ENCODE data around the gene RAB12. TPM values are rescaled to one million over a fixed set of nuclear protein-coding genes. Genes with fewer than 3 reads are reported as not detected.

Gene RAB12, protein sequence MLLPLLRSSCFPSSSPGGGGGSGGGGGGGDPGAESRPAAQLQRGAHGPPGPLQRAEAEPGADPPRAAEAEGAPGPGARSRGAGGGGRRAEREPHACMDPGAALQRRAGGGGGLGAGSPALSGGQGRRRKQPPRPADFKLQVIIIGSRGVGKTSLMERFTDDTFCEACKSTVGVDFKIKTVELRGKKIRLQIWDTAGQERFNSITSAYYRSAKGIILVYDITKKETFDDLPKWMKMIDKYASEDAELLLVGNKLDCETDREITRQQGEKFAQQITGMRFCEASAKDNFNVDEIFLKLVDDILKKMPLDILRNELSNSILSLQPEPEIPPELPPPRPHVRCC
- polyA plus RNA-seq (2013, experiment 1 of 2): 25.0 TPM
- 24.3 TPM for polyA plus RNA-seq (2013, experiment 2 of 2)

DNA sequence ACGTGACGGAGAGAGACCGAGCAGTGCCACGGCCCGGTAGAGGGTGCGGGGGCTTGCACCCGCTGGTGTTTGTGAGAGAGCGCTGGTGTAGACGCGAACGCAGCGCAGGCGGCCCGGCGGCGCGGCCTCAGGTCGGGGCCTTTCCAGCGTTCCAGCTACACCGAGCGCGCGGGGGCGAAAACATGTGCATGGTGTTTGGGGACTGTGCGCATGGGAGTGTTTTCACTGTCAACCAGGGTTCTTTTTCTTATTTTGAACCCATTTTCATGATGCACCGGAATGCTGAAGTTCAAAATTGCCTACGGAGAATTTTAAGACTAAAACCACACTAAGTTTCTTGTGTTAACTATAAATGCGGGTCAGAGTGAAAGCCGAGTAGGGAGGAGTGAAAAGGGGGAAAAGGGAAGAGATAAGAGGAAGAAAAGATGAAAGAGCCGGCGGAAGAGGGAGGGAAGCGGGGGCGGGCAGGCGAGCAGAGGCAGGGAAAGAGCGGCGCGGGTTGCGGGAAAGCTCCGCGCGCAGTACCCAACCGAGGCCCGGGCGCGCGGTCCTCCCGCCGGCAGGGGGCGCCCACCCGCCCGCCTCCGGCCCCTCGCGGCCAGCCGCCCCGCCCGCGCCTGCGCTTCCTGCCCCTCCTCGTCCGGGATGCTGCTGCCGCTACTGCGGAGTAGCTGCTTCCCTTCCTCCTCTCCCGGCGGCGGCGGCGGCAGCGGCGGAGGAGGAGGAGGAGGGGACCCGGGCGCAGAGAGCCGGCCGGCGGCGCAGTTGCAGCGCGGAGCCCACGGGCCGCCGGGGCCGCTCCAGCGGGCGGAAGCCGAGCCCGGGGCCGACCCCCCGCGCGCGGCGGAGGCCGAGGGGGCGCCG, at the start of gene RAB12:
Gene RAB12, plus strand, starts transcription at position 643 of the 864 bp plus-strand sequence. Its CDS starts 3 bp downstream, at position 646.
- no peak within 1 kb of the TSS for H2BK15ac ChIP-seq (replicated peaks; ENCODE audit: low read depth)
- no peaks in the 10 kb centered on the region for H3K27me3 ChIP-seq (ENCODE audit: insufficient read depth, low read length, poor library complexity)
- H3K23ac ChIP-seq (ENCODE audit: low read length): peak within 1 kb of the TSS; percentile 53
- no peak within 1 kb of the TSS for H2AK5ac ChIP-seq (ENCODE audit: low read length)
- no CpG with 5 or more reads among the region's 95 CpGs for WGBS (ENCODE audit: extremely low coverage, insufficient coverage, low lambda C conversion rate)
- H3K4me3 ChIP-seq (ENCODE audit: low read length): peak within 1 kb of the TSS; percentile 58
- H3K4ac ChIP-seq (ENCODE audit: low read depth, low read length): peak within 1 kb of the TSS; percentile 99
- H3K4me1 ChIP-seq (ENCODE audit: control insufficient read depth, low read depth, low read length): peaks cover 2% of the 10 kb centered on the region
- peak within 1 kb of the TSS; percentile 73 for H3K4me2 ChIP-seq (ENCODE audit: low read length)
- peaks cover 40% of the 10 kb centered on the region for H3K79me2 ChIP-seq (ENCODE audit: control insufficient read depth, insufficient read depth, low read length)
- peak within 1 kb of the TSS; percentile 94 for H4K8ac ChIP-seq (ENCODE audit: low read depth, low read length)
- peak within 1 kb of the TSS; percentile 95 for H3K18ac ChIP-seq (ENCODE audit: low read length)
- peak; percentile 92 for DNase-seq
- H2BK120ac ChIP-seq (ENCODE audit: low read depth, low read length): no peak within 1 kb of the TSS
- H3K9ac ChIP-seq (ENCODE audit: low read length): peak within 1 kb of the TSS; percentile 76
- peak within 1 kb of the TSS; percentile 34 for H3K27ac ChIP-seq (ENCODE audit: low read depth, low read length)
- peak within 1 kb of the TSS; percentile 22 for H2BK5ac ChIP-seq (ENCODE audit: low read length)
- peak within 1 kb of the TSS; percentile 85 for H3K56ac ChIP-seq (ENCODE audit: low read length)
- H3K36me3 ChIP-seq (ENCODE audit: control insufficient read depth, insufficient read depth, low read length): no peaks in the 10 kb centered on the region
- no peak within 1 kb of the TSS for H4K5ac ChIP-seq (ENCODE audit: low read length)
- H3K79me1 ChIP-seq (ENCODE audit: low read length): no peaks in the 10 kb centered on the region

DNA sequence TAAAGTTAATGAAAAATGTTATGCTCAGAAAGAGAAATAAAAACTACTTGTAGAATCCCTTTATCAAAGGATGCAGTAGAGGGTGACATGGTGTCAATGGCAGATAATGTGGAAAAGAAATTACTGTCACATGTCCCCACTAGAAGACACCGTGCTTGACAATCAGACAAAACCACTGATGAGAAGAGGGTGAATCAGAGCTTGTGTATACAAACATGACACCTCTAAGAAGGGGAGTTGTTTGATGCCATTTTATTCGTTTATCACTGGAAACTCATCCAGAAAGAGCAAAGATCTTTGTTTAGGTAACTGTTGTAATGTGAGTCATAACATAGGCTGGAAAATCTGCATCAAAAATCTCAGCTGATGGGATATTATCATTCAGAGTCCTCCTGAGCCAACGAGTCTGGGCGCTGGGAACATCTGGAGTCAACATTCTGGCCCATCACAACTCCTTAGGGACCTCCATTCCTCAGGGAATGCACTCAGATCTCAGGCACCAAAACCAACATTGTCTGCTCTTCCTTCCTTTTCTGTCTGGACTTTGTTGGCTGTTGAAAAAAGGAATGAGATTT, 49.5 kb upstream of the RAB12 start:
- WGBS (ENCODE audit: extremely low coverage, insufficient coverage, low lambda C conversion rate): no CpG with 5 or more reads among the region's 4 CpGs
- no peak overlapping the region for H3K4ac ChIP-seq (ENCODE audit: low read depth, low read length)

DNA sequence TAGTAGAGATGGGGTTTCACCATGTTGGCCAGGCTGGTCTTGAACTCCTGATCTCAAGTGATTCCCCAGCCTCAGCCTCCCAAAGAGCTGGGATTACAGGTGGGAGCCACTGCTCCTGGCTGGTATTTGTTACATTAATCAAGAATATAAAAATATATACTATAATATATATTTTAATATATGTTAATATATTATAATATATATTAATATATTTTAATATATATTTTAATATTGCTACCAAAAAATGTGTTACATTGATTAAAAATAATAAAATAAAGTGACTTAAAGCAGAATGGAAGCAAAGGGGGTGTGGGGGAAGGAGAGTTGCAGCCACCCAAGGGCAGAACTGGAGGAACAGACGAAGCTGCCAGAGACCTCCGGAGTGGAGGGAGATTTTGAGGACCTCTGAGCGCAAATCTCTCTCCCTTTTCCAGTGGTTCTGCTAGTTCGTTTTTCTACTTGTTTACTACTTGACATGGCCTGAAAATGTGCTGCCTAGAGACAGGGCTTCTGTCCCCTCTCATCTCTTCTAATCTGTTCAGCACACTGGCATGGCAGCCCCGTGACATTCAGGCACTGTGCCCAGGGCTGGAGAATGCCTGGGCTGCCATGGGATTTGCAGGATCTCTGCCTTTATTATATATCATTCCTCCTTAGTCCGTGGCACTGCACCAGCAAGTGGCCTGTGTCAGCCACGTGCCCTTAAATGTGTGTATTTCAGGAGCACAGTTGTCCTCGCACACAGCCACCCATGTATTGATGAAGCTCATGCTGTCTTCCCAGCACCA, 47.9 kb upstream of the RAB12 start:
- H2BK5ac ChIP-seq (ENCODE audit: low read length): no peak overlapping the region
- no peak overlapping the region for H4K8ac ChIP-seq (ENCODE audit: low read depth, low read length)
- H3K9ac ChIP-seq (ENCODE audit: low read length): no peak overlapping the region
- no CpG with 5 or more reads among the region's 8 CpGs for WGBS (ENCODE audit: extremely low coverage, insufficient coverage, low lambda C conversion rate)
- H3K4me2 ChIP-seq (ENCODE audit: low read length): no peak overlapping the region
- H3K23ac ChIP-seq (ENCODE audit: low read length): no peak overlapping the region
- H3K27ac ChIP-seq (ENCODE audit: low read depth, low read length): no peak overlapping the region
- no peak overlapping the region for H2BK15ac ChIP-seq (replicated peaks; ENCODE audit: low read depth)
- H3K4me1 ChIP-seq (ENCODE audit: control insufficient read depth, low read depth, low read length): no peaks in the 10 kb centered on the region
- H3K27me3 ChIP-seq (ENCODE audit: insufficient read depth, low read length, poor library complexity): no peaks in the 10 kb centered on the region
- no peak overlapping the region for H3K4me3 ChIP-seq (ENCODE audit: low read length)
- no peak overlapping the region for H4K5ac ChIP-seq (ENCODE audit: low read length)
- no peak overlapping the region for H3K56ac ChIP-seq (ENCODE audit: low read length)
- no peaks in the 10 kb centered on the region for H3K36me3 ChIP-seq (ENCODE audit: control insufficient read depth, insufficient read depth, low read length)
- no peak overlapping the region for H3K4ac ChIP-seq (ENCODE audit: low read depth, low read length)
- no peak overlapping the region for H2BK120ac ChIP-seq (ENCODE audit: low read depth, low read length)
- no peaks in the 10 kb centered on the region for H3K79me2 ChIP-seq (ENCODE audit: control insufficient read depth, insufficient read depth, low read length)
- H3K79me1 ChIP-seq (ENCODE audit: low read length): no peaks in the 10 kb centered on the region
- no peak for DNase-seq
- H2AK5ac ChIP-seq (ENCODE audit: low read length): no peak overlapping the region
- H3K18ac ChIP-seq (ENCODE audit: low read length): no peak overlapping the region

More for the DNA sequence above, 49.5 kb upstream of the RAB12 start:
- H3K4me3 ChIP-seq (ENCODE audit: low read length): no peak overlapping the region
- no peak overlapping the region for H2BK120ac ChIP-seq (ENCODE audit: low read depth, low read length)
- no peak overlapping the region for H4K5ac ChIP-seq (ENCODE audit: low read length)
- H3K27me3 ChIP-seq (ENCODE audit: insufficient read depth, low read length, poor library complexity): no peaks in the 10 kb centered on the region
- H2BK15ac ChIP-seq (replicated peaks; ENCODE audit: low read depth): no peak overlapping the region
- no peak overlapping the region for H2BK5ac ChIP-seq (ENCODE audit: low read length)
- no peaks in the 10 kb centered on the region for H3K79me1 ChIP-seq (ENCODE audit: low read length)
- no peak overlapping the region for H3K56ac ChIP-seq (ENCODE audit: low read length)
- no peaks in the 10 kb centered on the region for H3K36me3 ChIP-seq (ENCODE audit: control insufficient read depth, insufficient read depth, low read length)
- H3K9ac ChIP-seq (ENCODE audit: low read length): no peak overlapping the region
- no peaks in the 10 kb centered on the region for H3K4me1 ChIP-seq (ENCODE audit: control insufficient read depth, low read depth, low read length)
- no peak overlapping the region for H2AK5ac ChIP-seq (ENCODE audit: low read length)
- no peak overlapping the region for H4K8ac ChIP-seq (ENCODE audit: low read depth, low read length)
- no peak for DNase-seq
- no peak overlapping the region for H3K27ac ChIP-seq (ENCODE audit: low read depth, low read length)
- no peak overlapping the region for H3K23ac ChIP-seq (ENCODE audit: low read length)
- no peak overlapping the region for H3K4me2 ChIP-seq (ENCODE audit: low read length)
- H3K79me2 ChIP-seq (ENCODE audit: control insufficient read depth, insufficient read depth, low read length): no peaks in the 10 kb centered on the region
- no peak overlapping the region for H3K18ac ChIP-seq (ENCODE audit: low read length)

DNA sequence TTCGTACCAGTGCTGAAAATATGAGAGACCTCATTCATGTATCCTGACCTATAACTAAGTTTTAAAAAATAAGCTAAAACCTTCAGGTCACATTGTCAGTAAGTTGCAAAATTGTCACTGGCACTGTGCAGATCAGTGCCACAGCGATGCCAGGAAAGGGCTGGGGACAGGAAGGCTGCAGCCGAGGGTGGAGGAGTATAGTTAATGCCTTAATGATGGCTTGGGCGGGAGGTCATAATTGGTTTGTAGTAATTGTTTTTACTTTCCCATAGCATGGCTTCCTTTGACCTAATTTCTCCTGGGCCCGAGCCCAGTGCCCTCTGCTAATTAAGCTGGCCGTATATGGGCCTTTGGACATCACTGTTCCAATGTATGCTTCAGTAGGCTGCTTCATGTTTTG, 47.2 kb upstream of the RAB12 start:
- WGBS (ENCODE audit: extremely low coverage, insufficient coverage, low lambda C conversion rate): no CpG with 5 or more reads among the region's 6 CpGs
- Histone ChIP-seq H3K4me2 (ENCODE audit: low read length) (no peak overlapping the region), H3K18ac (ENCODE audit: low read length) (no peak overlapping the region), H2AK5ac (ENCODE audit: low read length) (no peak overlapping the region), H3K4ac (ENCODE audit: low read depth, low read length) (no peak overlapping the region), H3K23ac (ENCODE audit: low read length) (no peak overlapping the region), H3K56ac (ENCODE audit: low read length) (no peak overlapping the region), H3K27me3 (ENCODE audit: insufficient read depth, low read length, poor library complexity) (no peaks in the 10 kb centered on the region), H4K8ac (ENCODE audit: low read depth, low read length) (no peak overlapping the region), H2BK5ac (ENCODE audit: low read length) (no peak overlapping the region), H3K4me3 (ENCODE audit: low read length) (no peak overlapping the region), H2BK120ac (ENCODE audit: low read depth, low read length) (no peak overlapping the region), H3K4me1 (ENCODE audit: control insufficient read depth, low read depth, low read length) (no peaks in the 10 kb centered on the region), H3K79me2 (ENCODE audit: control insufficient read depth, insufficient read depth, low read length) (no peaks in the 10 kb centered on the region), H3K36me3 (ENCODE audit: control insufficient read depth, insufficient read depth, low read length) (no peaks in the 10 kb centered on the region), H4K5ac (ENCODE audit: low read length) (no peak overlapping the region), H2BK15ac (replicated peaks; ENCODE audit: low read depth) (no peak overlapping the region), H3K79me1 (ENCODE audit: low read length) (no peaks in the 10 kb centered on the region), H3K9ac (ENCODE audit: low read length) (no peak overlapping the region), H3K27ac (ENCODE audit: low read depth, low read length) (no peak overlapping the region)
- DNase-seq: no peak

DNA sequence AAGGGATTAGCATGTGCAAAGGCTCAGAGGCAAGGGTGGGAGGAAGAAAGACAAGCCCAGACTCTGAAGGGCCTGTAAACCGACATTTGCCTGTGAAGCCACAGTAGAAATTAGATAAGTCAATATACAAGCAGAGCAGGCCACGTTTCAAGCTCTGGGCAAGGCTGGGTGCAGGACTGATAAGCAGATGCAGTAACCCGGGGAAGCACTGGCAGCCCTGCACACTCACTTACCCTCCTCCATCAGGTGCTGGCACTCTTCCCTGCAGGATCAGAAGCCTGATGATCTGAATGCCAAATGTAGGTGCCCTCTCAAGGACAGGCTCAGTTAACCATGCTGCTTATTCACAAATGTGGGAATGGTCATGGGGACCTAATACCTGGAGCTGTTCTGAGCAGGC, 46.3 kb upstream of the RAB12 start:
- no peaks in the 10 kb centered on the region for H3K79me2 ChIP-seq (ENCODE audit: control insufficient read depth, insufficient read depth, low read length)
- no peak overlapping the region for H3K4me2 ChIP-seq (ENCODE audit: low read length)
- no peak overlapping the region for H2BK5ac ChIP-seq (ENCODE audit: low read length)
- no peak overlapping the region for H4K8ac ChIP-seq (ENCODE audit: low read depth, low read length)
- WGBS (ENCODE audit: extremely low coverage, insufficient coverage, low lambda C conversion rate): no CpG with 5 or more reads among the region's 3 CpGs
- no peaks in the 10 kb centered on the region for H3K4me1 ChIP-seq (ENCODE audit: control insufficient read depth, low read depth, low read length)
- H2BK120ac ChIP-seq (ENCODE audit: low read depth, low read length): no peak overlapping the region
- no peak overlapping the region for H3K23ac ChIP-seq (ENCODE audit: low read length)
- H3K79me1 ChIP-seq (ENCODE audit: low read length): no peaks in the 10 kb centered on the region
- H3K4ac ChIP-seq (ENCODE audit: low read depth, low read length): no peak overlapping the region
- no peak overlapping the region for H3K27ac ChIP-seq (ENCODE audit: low read depth, low read length)
- H4K5ac ChIP-seq (ENCODE audit: low read length): no peak overlapping the region
- DNase-seq: no peak
- H3K56ac ChIP-seq (ENCODE audit: low read length): no peak overlapping the region
- no peaks in the 10 kb centered on the region for H3K36me3 ChIP-seq (ENCODE audit: control insufficient read depth, insufficient read depth, low read length)
- H2AK5ac ChIP-seq (ENCODE audit: low read length): no peak overlapping the region
- H2BK15ac ChIP-seq (replicated peaks; ENCODE audit: low read depth): no peak overlapping the region
- no peak overlapping the region for H3K9ac ChIP-seq (ENCODE audit: low read length)
- no peak overlapping the region for H3K4me3 ChIP-seq (ENCODE audit: low read length)
- no peak overlapping the region for H3K18ac ChIP-seq (ENCODE audit: low read length)
- H3K27me3 ChIP-seq (ENCODE audit: insufficient read depth, low read length, poor library complexity): no peaks in the 10 kb centered on the region
